Measurements from ENCODE around the gene NUDT15.

GRCh38 chr13:48029859-48030258 lies 7.7 kb upstream of the NUDT15 start:
- TF ChIP-seq EZH2 (IDR thresholded peaks at IDR 0.05) (no peak), CTCF (IDR thresholded peaks at IDR 0.05 in 2 of 3, conservative IDR thresholded peaks at IDR 0.05 in 1 of 3; ENCODE audit: borderline replicate concordance in 1 of 3, insufficient read depth in 1 of 3, low read depth in 2 of 3, low read length in 2 of 3) (no peak)
